SJSA1 (cell line): Measurements from ENCODE around the gene AGMO. TPM values are rescaled to one million over a fixed set of nuclear protein-coding genes. Genes with fewer than 3 reads are reported as not detected.

ENCODE experiments used
- DNase-seq, 2 experiments: peaks; one replicate each; pipeline ENCODE4 v3.0.0-alpha.2; 2015 to 2020; ENCODE audit warnings: low spot score in 2 of 2, low read depth in 1 of 2
- H3K27ac ChIP-seq: fragments of 250-450 bp; sonication (Bioruptor Pico); 2 replicates; pipeline ENCODE4 v1.5.1; 2020; ENCODE audit warnings: mild to moderate bottlenecking, moderate library complexity
- H3K27me3 ChIP-seq: fragments of 250-450 bp; sonication (Bioruptor Pico); replicated peaks from 2 replicates; pipeline ENCODE4 v1.5.1; 2020; ENCODE audit warnings: mild to moderate bottlenecking, moderate library complexity
- H3K36me3 ChIP-seq: fragments of 250-450 bp; sonication (Bioruptor Pico); 2 replicates; pipeline ENCODE4 v1.5.1; 2020; ENCODE audit warnings: mild to moderate bottlenecking
- H3K4me1 ChIP-seq: fragments of 250-450 bp; sonication (Bioruptor Pico); replicated peaks from 2 replicates; pipeline ENCODE4 v1.6.1; 2021; ENCODE audit warnings: mild to moderate bottlenecking
- H3K4me3 ChIP-seq: fragments of 250-450 bp; sonication (Bioruptor Pico); 2 replicates; pipeline ENCODE4 v1.5.1; 2020; ENCODE audit warnings: mild to moderate bottlenecking
- H3K9me3 ChIP-seq: fragments of 250-450 bp; sonication (Bioruptor Pico); replicated peaks from 2 replicates; pipeline ENCODE4 v1.5.1; 2020; ENCODE audit warnings: mild to moderate bottlenecking
- total RNA-seq: library from RNA; depleted of rRNA; stranded (reverse); fragments of >200 nt; shearing (Covaris generic); gene quantifications from 2 replicates; pipeline ENCODE4 v1.2.3, GENCODE V29; 2014

Gene AGMO
- total RNA-seq, 1 experiment from 2014 or later: not detected

GRCh38 chr7:15446722-15447121 lies 115.1 kb downstream of the AGMO start:
- H3K9me3 ChIP-seq: no peaks in the 10 kb centered on the region
- H3K4me3 ChIP-seq: no peak overlapping the region
- H3K27ac ChIP-seq: no peak overlapping the region
- H3K4me1 ChIP-seq: no peaks in the 10 kb centered on the region
- H3K27me3 ChIP-seq: no peaks in the 10 kb centered on the region
- DNase-seq: no peak
- H3K36me3 ChIP-seq: no peaks in the 10 kb centered on the region

GRCh38 chr7:15446280-15446679 lies 115.5 kb downstream of the AGMO start:
- H3K4me1 ChIP-seq: no peaks in the 10 kb centered on the region
- no peaks in the 10 kb centered on the region for H3K36me3 ChIP-seq
- DNase-seq: no peak
- no peaks in the 10 kb centered on the region for H3K27me3 ChIP-seq
- no peaks in the 10 kb centered on the region for H3K9me3 ChIP-seq
- no peak overlapping the region for H3K27ac ChIP-seq
- H3K4me3 ChIP-seq: no peak overlapping the region

DNA sequence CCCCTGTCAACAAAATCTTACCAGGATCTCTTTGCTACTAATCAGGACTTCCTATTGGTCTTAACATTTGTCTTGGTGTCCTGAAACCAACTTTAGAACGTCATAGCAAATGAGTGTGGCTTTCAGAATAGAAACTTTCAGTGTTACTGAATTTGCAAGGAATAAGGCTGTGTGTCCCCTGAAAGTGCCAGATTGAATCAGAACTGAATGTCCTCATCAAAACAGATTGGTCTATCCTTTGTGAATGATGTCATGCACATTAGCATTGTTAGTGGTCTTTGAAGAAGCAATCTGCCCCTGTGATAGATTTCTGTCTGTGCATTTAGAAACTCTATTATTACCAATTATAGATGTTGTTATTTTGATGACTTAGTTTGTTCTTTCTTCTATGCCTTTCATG lies 119.9 kb downstream of the AGMO start:
- no peaks in the 10 kb centered on the region for H3K27me3 ChIP-seq
- no peak for DNase-seq
- H3K9me3 ChIP-seq: no peaks in the 10 kb centered on the region
- H3K36me3 ChIP-seq: no peaks in the 10 kb centered on the region
- no peak overlapping the region for H3K27ac ChIP-seq
- H3K4me3 ChIP-seq: no peak overlapping the region
- no peaks in the 10 kb centered on the region for H3K4me1 ChIP-seq

DNA sequence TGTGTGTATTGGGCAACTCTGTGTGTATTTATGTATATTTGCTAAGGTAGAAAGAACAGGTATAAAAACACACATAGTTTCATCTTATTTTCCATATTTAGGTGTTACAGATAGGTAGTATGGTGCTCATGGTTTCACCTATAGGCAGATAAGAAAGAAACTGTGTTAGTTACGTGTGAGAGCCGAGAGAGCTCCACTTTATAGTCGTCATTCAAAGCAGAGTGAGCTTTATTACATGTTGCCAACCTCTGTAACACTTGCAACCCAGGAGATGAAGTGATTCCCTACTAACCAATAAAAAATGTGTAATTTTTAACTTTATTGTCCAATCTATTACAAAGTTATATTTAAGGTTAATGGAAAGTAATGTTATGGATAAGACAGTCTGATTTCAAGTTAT lies 121.3 kb downstream of the AGMO start:
- Histone ChIP-seq H3K36me3 (no peaks in the 10 kb centered on the region), H3K4me1 (no peaks in the 10 kb centered on the region), H3K27ac (no peak overlapping the region), H3K4me3 (no peak overlapping the region), H3K9me3 (no peaks in the 10 kb centered on the region), H3K27me3 (no peaks in the 10 kb centered on the region)
- DNase-seq: no peak

DNA sequence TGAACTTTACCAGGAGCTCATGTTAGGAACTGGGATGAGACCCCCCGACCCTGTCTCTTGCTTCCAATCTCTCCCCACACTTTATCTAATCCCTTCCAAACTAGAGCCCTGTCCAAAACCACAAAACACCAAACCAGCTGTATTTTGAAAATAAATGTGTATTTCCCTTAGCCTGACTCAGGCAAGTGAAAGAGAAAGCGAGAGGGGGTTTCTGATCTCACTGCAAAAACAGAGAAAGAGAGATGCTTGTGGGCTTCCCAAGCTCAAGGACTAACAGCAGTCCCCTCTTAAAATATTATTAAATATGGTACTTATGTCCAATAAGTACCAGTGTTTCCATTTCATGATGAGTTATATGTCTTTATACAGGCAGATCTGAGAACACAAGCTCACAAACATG lies 122.0 kb downstream of the AGMO start:
- no peak overlapping the region for H3K27ac ChIP-seq
- H3K4me3 ChIP-seq: no peak overlapping the region
- no peaks in the 10 kb centered on the region for H3K27me3 ChIP-seq
- no peaks in the 10 kb centered on the region for H3K9me3 ChIP-seq
- no peaks in the 10 kb centered on the region for H3K4me1 ChIP-seq
- H3K36me3 ChIP-seq: no peaks in the 10 kb centered on the region
- DNase-seq: no peak

GRCh38 chr7:15433151-15433550 lies 128.7 kb downstream of the AGMO start:
- Histone ChIP-seq H3K27ac (no peak overlapping the region), H3K36me3 (no peaks in the 10 kb centered on the region), H3K9me3 (no peaks in the 10 kb centered on the region), H3K27me3 (0 out of 2 replicates have a peak, but pooled peaks cover 3% of the 10 kb centered on the region), H3K4me3 (no peak overlapping the region), H3K4me1 (no peaks in the 10 kb centered on the region)
- no peak for DNase-seq

DNA sequence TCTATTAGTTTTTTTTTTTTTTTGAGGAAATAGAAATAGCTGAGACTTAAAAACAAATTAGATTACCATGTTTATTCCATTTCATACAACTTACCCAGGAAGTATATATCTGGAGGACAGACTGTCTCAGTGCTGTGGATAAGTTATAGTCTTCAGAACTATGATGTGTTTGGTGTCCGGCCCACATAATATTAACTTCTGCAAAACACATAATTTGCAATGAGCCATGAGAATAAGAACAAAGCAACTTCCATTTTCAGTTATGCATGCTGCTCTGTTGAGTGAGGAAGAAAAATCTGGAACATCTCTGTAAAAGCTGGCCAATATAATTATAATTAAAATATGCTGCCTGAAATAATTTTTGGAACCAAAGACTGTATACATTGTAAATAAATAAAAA lies 130.9 kb downstream of the AGMO start:
- H3K27ac ChIP-seq: no peak overlapping the region
- no peaks in the 10 kb centered on the region for H3K36me3 ChIP-seq
- no peaks in the 10 kb centered on the region for H3K9me3 ChIP-seq
- 0 out of 2 replicates have a peak, but pooled peaks cover 3% of the 10 kb centered on the region for H3K27me3 ChIP-seq
- H3K4me3 ChIP-seq: no peak overlapping the region
- DNase-seq: no peak
- no peaks in the 10 kb centered on the region for H3K4me1 ChIP-seq

- no peak overlapping the region for H3K4me3 ChIP-seq
- no peaks in the 10 kb centered on the region for H3K36me3 ChIP-seq
- no peaks in the 10 kb centered on the region for H3K4me1 ChIP-seq
- 0 out of 2 replicates have a peak, but pooled peaks cover 3% of the 10 kb centered on the region for H3K27me3 ChIP-seq
- DNase-seq: no peak
- H3K27ac ChIP-seq: no peak overlapping the region
- no peaks in the 10 kb centered on the region for H3K9me3 ChIP-seq
Measured at GRCh38 chr7:15430191-15430590, 131.6 kb downstream of the AGMO start.

- Histone ChIP-seq H3K36me3 (no peaks in the 10 kb centered on the region), H3K4me1 (no peaks in the 10 kb centered on the region), H3K27me3 (no peaks in the 10 kb centered on the region), H3K9me3 (no peaks in the 10 kb centered on the region), H3K27ac (no peak overlapping the region), H3K4me3 (no peak overlapping the region)
- DNase-seq: no peak
Measured at GRCh38 chr7:15424468-15424867, 137.3 kb downstream of the AGMO start.

GRCh38 chr7:15419596-15419995 lies 142.2 kb downstream of the AGMO start:
- H3K4me1 ChIP-seq: no peaks in the 10 kb centered on the region
- no peaks in the 10 kb centered on the region for H3K36me3 ChIP-seq
- H3K9me3 ChIP-seq: no peaks in the 10 kb centered on the region
- no peak overlapping the region for H3K27ac ChIP-seq
- H3K27me3 ChIP-seq: no peaks in the 10 kb centered on the region
- no peak overlapping the region for H3K4me3 ChIP-seq
- DNase-seq: no peak

DNA sequence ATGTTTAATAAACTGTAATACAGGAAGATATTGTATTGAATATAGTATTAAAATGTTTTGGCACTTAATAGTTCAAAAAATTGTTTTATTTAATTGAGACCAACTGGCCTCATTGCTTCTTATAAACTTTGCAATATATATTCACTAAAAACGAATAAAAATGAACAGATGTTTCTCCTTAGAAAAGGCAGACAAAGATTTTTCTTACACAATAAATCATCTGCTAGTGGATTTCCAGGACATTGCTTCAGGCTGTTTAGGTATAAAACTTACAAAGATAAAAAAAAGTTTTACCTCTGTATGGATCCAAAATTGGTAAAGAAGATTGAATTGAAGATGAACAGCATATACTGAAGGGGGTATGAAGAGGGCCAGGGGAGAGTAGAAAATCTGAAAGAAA lies 143.6 kb downstream of the AGMO start:
- Histone ChIP-seq H3K27ac (no peak overlapping the region), H3K4me1 (no peaks in the 10 kb centered on the region), H3K36me3 (no peaks in the 10 kb centered on the region), H3K27me3 (no peaks in the 10 kb centered on the region), H3K9me3 (no peaks in the 10 kb centered on the region), H3K4me3 (no peak overlapping the region)
- DNase-seq: no peak

DNA sequence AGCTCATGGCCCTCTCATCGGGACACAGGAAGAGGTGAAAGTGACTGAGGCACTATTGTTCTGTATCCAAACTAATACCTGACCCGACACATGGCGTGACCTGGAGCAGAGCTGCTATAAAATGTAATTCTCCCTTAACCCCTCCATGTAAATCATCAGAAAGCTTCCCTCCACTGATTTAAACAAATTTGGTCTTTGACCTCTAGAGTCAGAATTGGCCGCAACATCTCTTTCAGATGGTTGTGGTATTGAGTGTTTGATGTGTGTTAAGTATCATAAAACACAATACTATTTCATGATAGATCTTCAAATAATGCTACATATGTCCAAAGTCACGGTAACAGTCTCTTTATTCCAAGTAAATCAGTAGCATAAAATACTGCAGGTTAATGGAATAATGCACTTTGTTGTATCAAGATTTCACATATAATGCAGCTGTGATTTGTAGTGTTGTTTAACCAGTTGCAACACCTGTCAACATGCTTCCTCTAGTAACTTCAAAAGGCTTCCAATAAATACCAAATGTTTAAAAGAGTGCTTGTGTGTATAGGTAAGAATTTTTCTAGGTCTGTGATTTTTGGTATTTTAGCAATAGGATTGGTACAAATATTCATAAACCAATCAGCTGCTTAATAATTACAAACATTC lies 144.3 kb downstream of the AGMO start:
- no peak overlapping the region for H3K27ac ChIP-seq
- no peak for DNase-seq
- H3K4me3 ChIP-seq: no peak overlapping the region
- no peaks in the 10 kb centered on the region for H3K4me1 ChIP-seq
- no peaks in the 10 kb centered on the region for H3K9me3 ChIP-seq
- H3K36me3 ChIP-seq: no peaks in the 10 kb centered on the region
- no peaks in the 10 kb centered on the region for H3K27me3 ChIP-seq

DNA sequence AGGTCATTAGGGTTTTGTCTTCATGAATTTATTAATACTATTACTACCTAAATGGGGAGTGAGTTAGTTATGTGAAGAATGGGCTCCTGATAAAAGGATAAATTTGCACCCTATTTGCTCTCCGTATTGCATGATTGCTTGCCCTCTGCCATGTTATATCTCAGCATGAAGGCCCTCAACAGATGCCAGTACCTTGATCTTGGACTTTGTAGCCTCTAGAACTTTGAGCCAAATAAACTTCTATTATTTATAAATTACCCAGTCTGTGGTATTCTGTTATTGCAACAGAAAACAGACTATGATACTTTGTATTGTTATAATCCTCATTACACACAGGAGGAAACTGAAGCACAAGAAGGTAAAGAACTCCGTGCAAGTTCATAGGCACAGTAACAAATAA lies 150.8 kb downstream of the AGMO start:
- H3K4me1 ChIP-seq: no peaks in the 10 kb centered on the region
- DNase-seq: no peak
- H3K4me3 ChIP-seq: no peak overlapping the region
- H3K27ac ChIP-seq: no peak overlapping the region
- H3K27me3 ChIP-seq: no peaks in the 10 kb centered on the region
- no peaks in the 10 kb centered on the region for H3K36me3 ChIP-seq
- H3K9me3 ChIP-seq: no peaks in the 10 kb centered on the region

GRCh38 chr7:15407910-15408309 lies 153.9 kb downstream of the AGMO start:
- H3K9me3 ChIP-seq: no peaks in the 10 kb centered on the region
- H3K4me1 ChIP-seq: no peaks in the 10 kb centered on the region
- H3K36me3 ChIP-seq: no peaks in the 10 kb centered on the region
- DNase-seq: no peak
- no peaks in the 10 kb centered on the region for H3K27me3 ChIP-seq
- H3K27ac ChIP-seq: no peak overlapping the region
- no peak overlapping the region for H3K4me3 ChIP-seq

DNA sequence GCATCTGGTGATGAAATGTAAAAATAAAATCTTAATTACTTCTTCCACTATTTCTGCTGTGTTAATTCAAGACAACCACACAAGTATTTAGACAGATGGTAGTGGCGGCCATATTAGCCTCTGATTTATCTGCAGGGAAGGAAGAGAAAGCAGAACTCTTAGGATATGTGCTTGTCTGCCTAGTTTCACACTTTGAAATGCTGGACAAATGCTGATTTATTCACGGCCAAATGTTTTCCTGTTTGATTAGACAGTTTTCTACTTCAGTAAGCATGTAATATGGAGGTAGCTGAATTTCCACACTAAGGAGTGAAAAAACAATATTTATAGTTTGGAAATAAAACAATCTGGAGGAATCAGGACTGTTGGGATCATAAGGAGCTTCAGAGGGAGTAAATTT lies 158.1 kb downstream of the AGMO start:
- H3K27me3 ChIP-seq: no peaks in the 10 kb centered on the region
- no peak overlapping the region for H3K4me3 ChIP-seq
- H3K36me3 ChIP-seq: no peaks in the 10 kb centered on the region
- no peak overlapping the region for H3K27ac ChIP-seq
- H3K4me1 ChIP-seq: no peaks in the 10 kb centered on the region
- DNase-seq: no peak
- H3K9me3 ChIP-seq: no peaks in the 10 kb centered on the region
